ENCODE measurements around the gene ZNF782. TPM values are rescaled to one million over a fixed set of nuclear protein-coding genes. Genes with fewer than 3 reads are reported as not detected.

ZNF782 gene
- total and polyA plus RNA-seq, 3 donors from 2014 or later = 5.1 to 18.4 (median 16.8) TPM

- Histone ChIP-seq H3K4me3 (no peak overlapping the region), H3K9me3 (no peaks in the 10 kb centered on the region), H3K4me1 (no peaks in the 10 kb centered on the region), H3K27ac (no peak overlapping the region), H3K27me3 (no peaks in the 10 kb centered on the region), H3K36me3 (ENCODE audit: low read depth, missing control alignments) (no peaks in the 10 kb centered on the region)
- intact Hi-C loops (cut with DNase I; ENCODE audit: low total_unique reads) = no loop called here
- no peak for DNase-seq
- WGBS, 2 donors = 80 to 93% methylated on average over 8 of the region's 8 CpGs
- TF ChIP-seq POLR2A (IDR thresholded peaks at IDR 0.05) (no peak), CTCF (IDR thresholded peaks at IDR 0.05) (no peak)
Observed at GRCh38 chr9:96859461-96860198, 5.3 kb upstream of the ZNF782 start.

GRCh38 chr9:96858670-96859069, 4.4 kb upstream of the ZNF782 start:
- intact Hi-C loops (cut with DNase I; ENCODE audit: low total_unique reads) = no loop called here
- Histone ChIP-seq H3K27me3 (no peaks in the 10 kb centered on the region), H3K4me3 (no peak overlapping the region), H3K4me1 (peaks cover 1% of the 10 kb centered on the region), H3K9me3 (no peaks in the 10 kb centered on the region), H3K27ac (no peak overlapping the region), H3K36me3 (ENCODE audit: low read depth, missing control alignments) (no peaks in the 10 kb centered on the region)
- WGBS, 2 donors = 77 to 82% methylated on average over 7 to 8 of the region's 8 CpGs
- TF ChIP-seq CTCF (IDR thresholded peaks at IDR 0.05) (no peak), POLR2A (IDR thresholded peaks at IDR 0.05) (no peak)
- no peak for DNase-seq

- Histone ChIP-seq H3K9me3 (no peaks in the 10 kb centered on the region), H3K36me3 (ENCODE audit: low read depth, missing control alignments) (no peaks in the 10 kb centered on the region), H3K4me3 (no peak overlapping the region), H3K27me3 (no peaks in the 10 kb centered on the region), H3K27ac (no peak overlapping the region), H3K4me1 (peaks cover 4% of the 10 kb centered on the region)
- intact Hi-C loops (cut with DNase I; ENCODE audit: low total_unique reads) = no loop called here
- WGBS, 2 donors = 78 to 94% methylated on average over 2 of the region's 2 CpGs
- no peak for TF ChIP-seq CTCF (IDR thresholded peaks at IDR 0.05)
- no peak for TF ChIP-seq POLR2A (IDR thresholded peaks at IDR 0.05)
- no peak for DNase-seq
Observed at GRCh38 chr9:96858018-96858573, 3.8 kb upstream of the ZNF782 start.

DNA sequence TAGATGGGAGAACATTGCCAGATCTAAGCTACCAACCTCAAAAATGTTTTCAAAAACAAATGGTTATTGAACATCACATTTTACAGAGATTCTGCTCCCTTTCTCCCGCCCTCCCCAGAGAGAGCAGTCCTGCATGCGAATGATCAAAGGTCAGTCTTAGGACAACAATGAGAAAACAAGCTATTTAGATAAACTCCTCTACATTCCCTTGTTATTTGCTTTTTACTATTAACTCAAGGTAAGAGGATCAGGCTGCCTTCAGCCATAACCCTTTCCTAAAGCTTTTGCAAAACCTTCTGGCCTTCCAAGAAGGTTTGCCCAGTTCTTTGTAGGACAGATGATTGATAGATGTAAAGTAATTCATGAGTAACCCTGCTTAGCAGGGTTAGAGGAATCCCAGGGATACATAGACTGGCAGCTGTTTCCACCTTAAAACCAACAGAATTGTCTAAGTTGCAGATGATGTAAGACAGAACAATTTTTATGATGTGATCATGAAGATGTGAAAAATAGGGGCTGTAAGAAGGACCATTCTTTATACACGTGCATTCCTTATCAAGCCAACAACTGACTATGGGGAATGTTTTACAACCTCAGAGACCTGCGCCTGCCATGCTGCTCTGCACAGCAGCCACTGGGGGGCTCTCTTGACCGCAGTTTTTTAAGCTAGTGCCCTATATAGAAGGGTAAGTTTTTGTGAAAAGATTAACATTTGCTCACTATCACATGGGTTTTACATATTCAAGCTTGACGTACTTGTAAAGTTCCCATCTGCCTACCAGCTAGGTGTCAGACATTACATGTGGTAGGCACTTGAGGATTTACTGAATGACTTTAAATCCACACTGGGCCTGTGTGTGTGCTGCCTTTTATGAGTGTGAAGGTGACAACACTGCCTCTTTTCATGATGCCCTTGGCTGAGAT, 2.3 kb upstream of the ZNF782 start:
- no peak overlapping the region for H3K27ac ChIP-seq
- H3K4me1 ChIP-seq = peaks cover 4% of the 10 kb centered on the region
- no peaks in the 10 kb centered on the region for H3K9me3 ChIP-seq
- H3K27me3 ChIP-seq = no peaks in the 10 kb centered on the region
- intact Hi-C loops (cut with DNase I; ENCODE audit: low total_unique reads) = no loop called here
- 29 to 38% methylated on average over 6 of the region's 6 CpGs for WGBS, 2 donors
- H3K36me3 ChIP-seq (ENCODE audit: low read depth, missing control alignments) = no peaks in the 10 kb centered on the region
- peak; percentile 70 for DNase-seq
- H3K4me3 ChIP-seq = no peak overlapping the region
- no peak for TF ChIP-seq POLR2A (IDR thresholded peaks at IDR 0.05)
- TF ChIP-seq CTCF (IDR thresholded peaks at IDR 0.05) = peak; percentile 47 to 71 (median 53)
